BLaER1 treated with 17β-estradiol and CSF1 and Interleukin-3, amounts not matched to agents 10 nM and 100 nM (cell line): ENCODE measurements around the gene HJURP.

Experiments used
- H3K27ac ChIP-seq, 11 experiments: shearing (Covaris generic); formaldehyde crosslinking; 2 replicates each; pipeline ENCODE4 v1.8.1; 2022
- H3K27me3 ChIP-seq, 11 experiments: shearing (Covaris generic); formaldehyde crosslinking; 2 replicates each; pipeline ENCODE4 v1.8.1; 2022
- H3K36me3 ChIP-seq, 11 experiments: shearing (Covaris generic); formaldehyde crosslinking; 2 replicates each; pipeline ENCODE4 v1.8.1; 2022
- H3K4me1 ChIP-seq, 10 experiments: shearing (Covaris generic); formaldehyde crosslinking; 2 replicates each; pipeline ENCODE4 v1.8.1; 2022
- H3K4me2 ChIP-seq, 11 experiments: shearing (Covaris generic); formaldehyde crosslinking; 2 replicates each; pipeline ENCODE4 v1.8.1; 2022
- H3K4me3 ChIP-seq, 10 experiments: shearing (Covaris generic); formaldehyde crosslinking; 2 replicates each; pipeline ENCODE4 v1.8.1; 2022
- H3K9ac ChIP-seq, 11 experiments: shearing (Covaris generic); formaldehyde crosslinking; 2 replicates each; pipeline ENCODE4 v1.8.1; 2022
- H3K9me3 ChIP-seq, 11 experiments: shearing (Covaris generic); formaldehyde crosslinking; replicated peaks in 1 of 11; 2 replicates each; pipeline ENCODE4 v1.8.1; 2022
- H4K20me1 ChIP-seq, 11 experiments: shearing (Covaris generic); formaldehyde crosslinking; 2 replicates each; pipeline ENCODE4 v1.8.1; 2022
- Cebpa-rat ChIP-seq, 11 experiments: shearing (Covaris generic); IDR thresholded peaks; 2 replicates each; pipeline ENCODE4 v1.8.1; 2022

The HJURP gene

DNA sequence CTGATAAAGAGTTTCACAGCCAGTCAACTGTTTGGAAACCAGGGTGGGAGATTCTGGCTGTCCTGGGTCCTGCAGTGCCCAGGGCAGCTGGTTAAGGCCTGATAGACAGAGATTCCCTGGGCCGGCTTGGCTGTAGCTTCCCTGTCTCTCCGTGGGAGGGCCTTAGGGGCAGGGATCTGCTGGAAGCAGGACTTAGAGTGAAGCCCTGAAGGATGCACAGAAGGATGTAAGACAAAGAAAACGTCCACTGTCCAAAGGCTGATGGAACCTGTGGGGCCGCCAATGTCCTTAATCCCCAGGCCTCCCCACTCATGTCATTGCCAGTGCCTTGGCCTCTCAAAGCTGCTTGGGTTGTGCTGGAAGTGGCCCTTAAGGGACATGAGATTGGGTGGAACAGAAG lies 43.2 kb downstream of the HJURP start:
- Histone ChIP-seq H3K27me3 (no peaks in the 10 kb centered on the region), H3K36me3 (no peaks in the 10 kb centered on the region), H3K27ac (no peak overlapping the region), H3K4me1 (no peaks in the 10 kb centered on the region), H3K9ac (no peak overlapping the region), H3K4me3 (no peak overlapping the region), H3K9me3 (peaks cover 0 to 9% (median 0%) of the 10 kb centered on the region in 11 experiments; a peak in 4 of 22 replicates), H3K4me2 (no peak overlapping the region), H4K20me1 (no peaks in the 10 kb centered on the region)
- TF ChIP-seq Cebpa-rat (IDR thresholded peaks at IDR 0.05): no peak

DNA sequence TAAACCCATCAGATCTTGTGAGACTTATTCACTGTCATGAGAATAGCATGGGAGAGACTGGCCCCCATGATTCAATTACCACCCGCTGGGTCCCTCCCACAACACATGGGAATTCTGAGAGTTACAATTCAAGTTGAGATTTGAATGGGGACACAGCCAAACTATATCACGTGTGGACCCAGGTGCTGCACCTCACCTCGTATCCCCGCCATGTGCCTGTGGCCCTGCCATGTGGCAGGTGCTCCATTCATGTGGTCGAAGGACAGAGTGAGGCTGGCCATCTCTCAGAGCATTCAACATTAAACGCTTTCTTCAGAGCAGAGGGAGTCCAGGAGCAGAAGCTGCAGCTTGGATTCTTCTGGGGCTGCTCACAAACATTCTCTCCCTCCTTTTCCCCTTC lies 44.0 kb downstream of the HJURP start:
- Histone ChIP-seq H3K36me3 (no peaks in the 10 kb centered on the region), H3K27me3 (no peaks in the 10 kb centered on the region), H4K20me1 (no peaks in the 10 kb centered on the region), H3K9ac (no peak overlapping the region), H3K27ac (no peak overlapping the region), H3K9me3 (peaks cover 0 to 9% (median 0%) of the 10 kb centered on the region in 11 experiments; a peak in 4 of 22 replicates), H3K4me1 (no peaks in the 10 kb centered on the region), H3K4me2 (no peak overlapping the region), H3K4me3 (no peak overlapping the region)
- no peak for TF ChIP-seq Cebpa-rat (IDR thresholded peaks at IDR 0.05)

DNA sequence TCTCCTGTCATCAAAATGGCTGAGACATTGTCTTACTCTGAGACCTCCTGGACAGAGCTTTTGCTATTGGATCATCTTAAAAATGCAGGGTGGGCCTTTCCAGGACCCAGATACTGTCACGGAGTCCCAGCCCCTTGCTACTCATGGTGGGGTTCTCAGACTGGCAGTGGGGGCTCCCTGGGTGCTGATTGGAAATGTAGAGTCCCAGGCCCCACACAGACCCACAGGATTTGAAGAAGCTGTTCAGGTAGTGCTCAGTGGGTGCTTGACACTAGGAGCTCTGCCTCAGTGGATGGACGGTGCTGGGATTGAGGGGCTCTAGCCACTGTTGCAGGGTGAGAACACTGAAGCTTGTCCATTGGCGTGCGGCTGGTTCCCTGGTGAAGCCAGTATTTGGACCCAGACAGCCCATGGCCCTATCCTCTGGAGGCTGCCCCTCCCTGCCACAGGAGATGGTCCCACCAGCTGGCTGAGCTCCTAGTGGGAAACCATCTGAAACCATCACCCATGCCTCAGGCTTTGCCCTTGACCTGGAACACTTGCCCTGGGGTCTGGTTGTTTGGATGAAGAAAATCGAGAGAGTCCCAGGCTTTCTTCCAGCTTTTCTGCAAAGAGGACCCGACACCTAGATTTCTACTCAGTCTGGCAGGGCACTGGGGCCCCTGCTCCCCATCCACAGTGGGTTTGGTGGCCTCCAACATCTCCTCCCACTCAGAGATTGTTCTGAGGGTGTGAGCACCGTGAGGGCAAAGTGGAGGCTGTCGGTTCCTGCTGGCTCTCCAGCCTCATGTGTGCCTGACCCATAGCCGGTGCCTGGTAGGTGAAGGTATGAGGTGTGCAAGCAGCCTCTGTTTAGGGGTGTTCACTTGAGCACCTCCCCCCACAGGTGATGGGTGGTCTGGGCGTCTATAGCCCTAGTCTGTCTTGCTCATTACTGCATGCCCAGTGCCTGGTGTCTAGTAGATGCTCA lies 46.1 kb downstream of the HJURP start:
- TF ChIP-seq Cebpa-rat (IDR thresholded peaks at IDR 0.05): no peak
- no peak overlapping the region for H3K27ac ChIP-seq
- no peaks in the 10 kb centered on the region for H3K27me3 ChIP-seq
- no peaks in the 10 kb centered on the region for H3K4me1 ChIP-seq
- peaks cover 0 to 9% (median 0%) of the 10 kb centered on the region in 11 experiments; a peak in 4 of 22 replicates for H3K9me3 ChIP-seq
- no peak overlapping the region for H3K4me3 ChIP-seq
- no peaks in the 10 kb centered on the region for H3K36me3 ChIP-seq
- no peaks in the 10 kb centered on the region for H4K20me1 ChIP-seq
- H3K9ac ChIP-seq: no peak overlapping the region
- no peak overlapping the region for H3K4me2 ChIP-seq

DNA sequence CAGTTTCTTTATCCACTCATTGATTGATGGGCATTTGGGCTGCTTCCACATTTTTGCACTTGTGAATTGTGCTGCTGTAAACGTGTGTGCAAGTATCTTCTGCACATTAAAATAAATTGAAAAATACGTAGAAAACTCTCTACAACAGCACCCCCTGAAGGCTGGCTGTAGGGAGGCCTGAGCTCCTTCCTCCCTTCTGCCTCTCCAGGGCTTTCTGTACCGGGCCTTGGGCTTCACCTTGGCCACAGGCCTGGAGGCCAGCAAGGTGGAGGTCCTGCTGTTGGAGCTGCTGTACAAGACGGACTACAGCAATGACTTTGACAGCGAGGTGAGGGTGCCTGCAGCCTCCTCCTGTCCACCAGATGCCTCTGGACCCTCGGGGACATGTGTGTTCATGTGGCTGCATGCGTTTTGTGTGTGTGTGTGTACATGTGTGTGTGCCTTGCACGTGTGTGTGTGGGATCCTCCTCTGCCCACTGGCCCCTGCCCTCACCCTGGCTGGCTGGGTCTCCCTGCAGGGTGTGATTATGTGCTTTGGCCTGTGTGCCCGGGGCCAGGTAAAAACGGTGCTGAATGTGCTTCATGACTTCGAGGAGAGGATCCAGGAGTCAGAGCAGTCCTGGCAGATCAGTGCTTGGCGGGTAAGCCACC lies 47.0 kb downstream of the HJURP start:
- no peaks in the 10 kb centered on the region for H4K20me1 ChIP-seq
- no peak overlapping the region for H3K4me3 ChIP-seq
- H3K9me3 ChIP-seq: peaks cover 0 to 9% (median 0%) of the 10 kb centered on the region in 11 experiments; a peak in 4 of 22 replicates
- H3K27ac ChIP-seq: no peak overlapping the region
- TF ChIP-seq Cebpa-rat (IDR thresholded peaks at IDR 0.05): no peak
- no peaks in the 10 kb centered on the region for H3K4me1 ChIP-seq
- H3K36me3 ChIP-seq: no peaks in the 10 kb centered on the region
- H3K27me3 ChIP-seq: no peaks in the 10 kb centered on the region
- no peak overlapping the region for H3K9ac ChIP-seq
- no peak overlapping the region for H3K4me2 ChIP-seq

DNA sequence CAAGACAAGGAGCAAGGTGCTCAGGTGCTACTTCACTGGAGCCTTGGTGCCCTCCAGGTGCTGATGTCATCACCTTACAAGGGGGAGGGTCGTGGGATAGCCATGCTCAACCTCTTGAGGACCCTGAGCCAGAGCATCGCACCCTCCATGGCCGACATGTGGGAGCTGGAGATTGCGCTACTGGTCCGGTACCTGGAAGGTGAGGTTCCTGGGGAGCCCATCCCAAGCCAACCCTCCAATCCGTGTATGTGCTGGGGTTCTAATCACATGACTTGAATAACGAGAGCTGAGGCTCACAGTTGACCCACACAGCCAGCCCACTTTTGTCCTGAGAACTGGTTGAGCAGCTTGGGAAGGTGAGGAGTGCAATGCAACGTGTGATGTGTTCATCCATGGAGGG lies 50.3 kb downstream of the HJURP start:
- Histone ChIP-seq H3K9me3 (peaks cover 0 to 5% (median 0%) of the 10 kb centered on the region in 11 experiments; a peak in 1 of 22 replicates), H3K4me3 (no peak overlapping the region), H3K36me3 (no peaks in the 10 kb centered on the region), H3K4me1 (peaks cover 5 to 12% (median 10%) of the 10 kb centered on the region in 10 experiments; a peak in 18 of 20 replicates), H3K27ac (no peak overlapping the region), H3K4me2 (no peak overlapping the region), H3K9ac (no peak overlapping the region), H3K27me3 (no peaks in the 10 kb centered on the region), H4K20me1 (no peaks in the 10 kb centered on the region)
- TF ChIP-seq Cebpa-rat (IDR thresholded peaks at IDR 0.05): no peak

DNA sequence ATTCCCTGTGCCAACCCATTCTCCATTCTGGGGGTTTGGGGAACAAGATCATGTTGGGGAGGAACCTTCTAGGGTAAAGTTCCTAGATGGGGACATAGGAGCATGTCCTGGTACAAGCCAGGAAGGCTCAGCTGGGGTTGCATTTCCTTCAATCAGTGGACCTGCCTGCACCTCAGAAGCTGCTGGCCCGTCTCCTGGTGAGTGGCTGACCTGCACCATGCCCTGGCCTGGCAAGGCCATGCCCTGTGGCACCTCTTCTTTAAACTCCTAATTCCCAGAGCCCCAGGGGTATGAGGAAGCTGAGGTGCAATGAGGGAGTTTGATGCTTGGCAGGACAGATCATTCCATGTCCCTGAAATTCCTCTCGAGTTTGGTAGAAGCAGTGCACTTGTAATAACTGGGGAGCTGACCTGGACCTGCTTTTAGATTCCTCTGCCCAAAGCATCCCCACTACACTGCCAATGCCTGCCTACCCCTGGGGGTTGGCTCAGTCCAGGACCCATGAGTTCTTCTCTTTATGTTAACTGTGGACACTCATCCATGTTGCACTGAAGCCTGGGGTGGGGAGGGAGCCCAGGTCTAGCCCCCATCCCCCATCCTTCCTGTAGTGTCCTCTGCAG lies 50.9 kb downstream of the HJURP start:
- Histone ChIP-seq H3K36me3 (no peaks in the 10 kb centered on the region), H3K9me3 (peaks cover 0 to 5% (median 0%) of the 10 kb centered on the region in 11 experiments; a peak in 1 of 22 replicates), H3K9ac (no peak overlapping the region), H3K27ac (no peak overlapping the region), H4K20me1 (no peaks in the 10 kb centered on the region), H3K4me3 (no peak overlapping the region), H3K27me3 (no peaks in the 10 kb centered on the region), H3K4me1 (peaks cover 5 to 12% (median 10%) of the 10 kb centered on the region in 10 experiments; a peak in 18 of 20 replicates), H3K4me2 (no peak overlapping the region)
- no peak for TF ChIP-seq Cebpa-rat (IDR thresholded peaks at IDR 0.05)

DNA sequence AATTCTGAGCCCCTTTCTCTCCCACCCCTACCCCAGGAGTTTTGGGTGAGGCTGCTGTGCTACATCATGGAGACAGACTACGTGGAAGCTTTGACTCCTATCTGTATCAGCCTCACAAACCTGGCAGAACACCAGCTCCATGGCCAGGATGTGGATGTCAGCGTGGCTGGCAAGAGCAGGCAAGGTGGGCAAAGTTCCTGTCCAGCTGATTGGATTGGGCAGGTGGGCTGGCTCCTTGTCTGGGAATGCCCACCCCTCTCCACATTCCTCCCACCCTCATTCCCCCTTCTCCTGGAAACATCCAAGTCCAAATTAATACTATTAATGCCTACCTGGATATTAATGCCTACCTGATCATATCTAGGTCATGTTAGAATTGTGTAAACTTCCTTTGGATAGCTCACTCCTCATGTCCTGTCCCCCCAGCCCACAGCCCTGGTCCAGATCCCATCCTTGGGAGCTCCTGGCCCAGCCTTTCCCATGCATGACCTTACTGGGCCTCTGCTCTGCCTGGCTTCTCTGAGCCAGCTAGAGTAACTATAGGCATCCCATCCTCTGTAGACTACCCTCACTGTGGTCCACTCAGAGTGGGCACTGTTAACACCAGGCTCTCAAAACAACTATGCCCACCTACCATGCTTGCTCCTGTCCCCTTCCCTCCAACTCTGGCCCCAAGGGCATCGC lies 52.1 kb downstream of the HJURP start:
- no peak overlapping the region for H3K4me3 ChIP-seq
- TF ChIP-seq Cebpa-rat (IDR thresholded peaks at IDR 0.05): no peak
- no peak overlapping the region for H3K9ac ChIP-seq
- no peaks in the 10 kb centered on the region for H4K20me1 ChIP-seq
- no peaks in the 10 kb centered on the region for H3K36me3 ChIP-seq
- peaks cover 0 to 3% (median 0%) of the 10 kb centered on the region in 11 experiments; a peak in 1 of 22 replicates for H3K9me3 ChIP-seq
- no peaks in the 10 kb centered on the region for H3K27me3 ChIP-seq
- peaks cover 5 to 12% (median 10%) of the 10 kb centered on the region in 10 experiments; a peak in 18 of 20 replicates for H3K4me1 ChIP-seq
- H3K4me2 ChIP-seq: peak overlapping the region in 1 of 11 experiments; percentile 41; a peak in 2 of 22 replicates
- H3K27ac ChIP-seq: no peak overlapping the region

DNA sequence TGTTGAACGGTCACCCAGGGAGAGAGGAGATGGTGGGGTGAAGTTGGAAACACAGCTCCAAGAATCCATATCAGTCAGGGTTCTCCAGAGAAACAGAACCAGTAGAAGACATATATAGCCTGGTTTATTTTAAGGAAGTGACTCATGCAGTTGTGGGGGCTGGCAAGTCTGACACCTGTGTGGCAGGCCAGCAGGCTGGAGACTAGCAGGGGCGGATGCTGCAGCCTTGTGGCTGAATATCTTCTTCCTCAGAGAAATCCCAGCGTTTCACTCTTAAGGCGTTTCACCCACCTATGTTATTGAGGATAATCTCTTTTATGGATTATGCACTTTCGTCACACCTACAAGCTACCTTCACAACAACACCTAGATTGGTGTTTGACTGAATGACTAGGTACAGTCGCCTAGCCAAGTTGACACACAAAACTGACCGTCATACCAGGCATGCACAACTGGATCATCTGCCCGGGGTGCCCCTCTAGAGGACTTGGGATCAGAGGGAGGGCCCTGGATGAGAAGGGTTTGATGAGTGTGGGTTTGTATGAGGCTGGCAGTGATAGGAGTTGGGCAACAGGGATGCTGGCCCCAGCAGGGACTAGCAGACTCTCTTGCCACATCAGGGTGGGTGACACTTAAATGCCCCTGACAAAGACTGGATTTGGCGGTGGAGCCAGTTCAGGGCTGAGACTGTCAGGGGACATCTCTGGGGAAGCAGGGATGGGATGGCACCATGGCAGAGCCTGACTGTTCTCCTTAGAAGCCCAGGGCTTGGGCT lies 52.8 kb downstream of the HJURP start:
- Histone ChIP-seq H3K4me2 (peak overlapping the region in 10 of 11 experiments; percentile 13 to 52 (median 38); a peak in 16 of 22 replicates), H3K4me3 (no peak overlapping the region), H3K9ac (no peak overlapping the region), H3K27ac (no peak overlapping the region), H3K36me3 (no peaks in the 10 kb centered on the region), H4K20me1 (no peaks in the 10 kb centered on the region), H3K4me1 (peaks cover 5 to 12% (median 10%) of the 10 kb centered on the region in 10 experiments; a peak in 18 of 20 replicates), H3K27me3 (no peaks in the 10 kb centered on the region), H3K9me3 (no peaks in the 10 kb centered on the region)
- no peak for TF ChIP-seq Cebpa-rat (IDR thresholded peaks at IDR 0.05)
